NCI-H82 treated with DMSO at 0.1 percent for 48 hours (cell line): Measurements from ENCODE around the gene IQGAP2.

Experiments
- DNase-seq: peaks from one replicate; lab custom pipeline; 2025; ENCODE audit not compliant: unreplicated experiment; lab: John Stamatoyannopoulos, UW

IQGAP2 gene

GRCh38 chr5:76681287-76681686 is 278.2 kb downstream of the IQGAP2 start:
- no peak for DNase-seq

- DNase-seq: no peak
These were observed 279.3 kb downstream of the IQGAP2 start for GRCh38 chr5:76682387-76682786.

GRCh38 chr5:76683816-76684731 is 281.0 kb downstream of the IQGAP2 start:
- DNase-seq: no peak

- DNase-seq: no peak
These were observed 281.9 kb downstream of the IQGAP2 start for GRCh38 chr5:76684756-76685519.

GRCh38 chr5:76685704-76686103 is 282.6 kb downstream of the IQGAP2 start:
- DNase-seq: no peak

GRCh38 chr5:76688212-76688611 is 285.1 kb downstream of the IQGAP2 start:
- no peak for DNase-seq

GRCh38 chr5:76688836-76689235 is 285.8 kb downstream of the IQGAP2 start:
- no peak for DNase-seq

GRCh38 chr5:76689321-76690036 is 286.4 kb downstream of the IQGAP2 start:
- no peak for DNase-seq

GRCh38 chr5:76690037-76690679 is 287.1 kb downstream of the IQGAP2 start:
- DNase-seq: no peak

GRCh38 chr5:76690704-76691466 is 287.8 kb downstream of the IQGAP2 start:
- DNase-seq: no peak

GRCh38 chr5:76691467-76692273 is 288.6 kb downstream of the IQGAP2 start:
- DNase-seq: no peak

GRCh38 chr5:76692274-76692540 is 289.1 kb downstream of the IQGAP2 start:
- no peak for DNase-seq

GRCh38 chr5:76692651-76693050 is 289.6 kb downstream of the IQGAP2 start:
- DNase-seq: peak; percentile 57

- DNase-seq: no peak
These were observed 290.1 kb downstream of the IQGAP2 start for GRCh38 chr5:76693141-76693540.

GRCh38 chr5:76694317-76694716 is 291.2 kb downstream of the IQGAP2 start:
- DNase-seq: no peak

GRCh38 chr5:76695346-76695745 is 292.3 kb downstream of the IQGAP2 start:
- no peak for DNase-seq

- no peak for DNase-seq
These were observed 293.2 kb downstream of the IQGAP2 start for GRCh38 chr5:76696251-76696650.

- no peak for DNase-seq
These were observed 294.6 kb downstream of the IQGAP2 start for GRCh38 chr5:76697670-76698069.

GRCh38 chr5:76700571-76700970 is 297.5 kb downstream of the IQGAP2 start:
- DNase-seq: no peak

GRCh38 chr5:76701298-76701697 is 298.2 kb downstream of the IQGAP2 start:
- no peak for DNase-seq
